ENCODE results near the gene IL4I1.

IL4I1 gene

DNA sequence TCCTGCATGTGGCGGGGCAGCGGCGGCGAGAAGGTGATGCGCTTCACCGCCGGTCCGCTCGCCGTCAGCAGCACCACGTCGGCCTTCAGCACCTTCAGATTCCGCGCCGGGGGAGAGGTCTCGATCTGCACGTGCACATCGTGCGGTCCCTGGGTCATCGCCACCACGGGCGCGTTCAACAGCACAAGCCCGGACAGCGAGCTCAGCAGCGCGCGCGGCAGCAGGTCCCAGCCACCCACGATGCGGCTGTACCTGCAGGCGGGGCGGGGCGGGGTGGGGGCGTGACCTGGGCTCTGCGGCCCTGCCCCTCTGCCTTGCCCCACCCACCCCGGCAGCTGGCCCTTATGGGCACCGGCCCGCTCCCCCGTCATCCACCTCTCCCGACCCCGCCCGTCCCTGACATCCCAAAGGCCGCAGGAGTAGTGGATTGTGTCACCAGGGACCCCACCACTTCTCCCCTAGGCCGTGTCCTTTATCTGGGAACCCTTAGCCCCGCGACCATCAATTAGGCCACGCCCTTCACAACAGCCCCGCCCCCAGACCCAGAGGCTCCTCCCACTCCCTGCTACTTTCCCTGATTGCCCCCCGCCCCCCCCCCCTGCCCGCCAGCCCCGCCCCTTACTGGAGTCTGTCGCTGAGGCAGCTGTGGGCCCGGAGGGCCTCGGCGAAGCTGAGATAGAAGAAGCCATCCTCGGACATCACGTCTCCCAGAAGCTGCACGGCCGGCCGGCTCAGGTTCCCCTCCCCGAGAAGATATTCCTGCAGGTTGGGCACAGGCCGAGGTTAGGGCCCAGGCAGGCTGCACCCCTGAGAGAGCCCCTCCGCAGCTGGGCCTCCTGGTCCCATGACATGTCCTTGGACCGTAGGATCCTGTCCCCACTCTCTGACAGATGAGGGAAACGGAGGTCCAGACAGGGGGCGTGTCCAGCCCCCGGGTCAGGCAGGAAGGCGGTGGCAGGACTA, 6.1 kb downstream of the IL4I1 start:
- Histone ChIP-seq H3K9ac (ENCODE audit: low read depth, low read length) (peak overlapping the region; percentile 40; the same call in 1 of the 2 replicates), H3K4me3 (ENCODE audit: low read length) (peak overlapping the region; percentile 51), H3K4me1 (ENCODE audit: insufficient read depth, low read length) (peaks cover 7% of the 10 kb centered on the region; the same call in 1 of the 2 replicates), H3K36me3 (ENCODE audit: insufficient read depth, low read length) (peaks cover 6% of the 10 kb centered on the region), H3K27ac (ENCODE audit: low read depth, low read length) (peak overlapping the region; percentile 70; the same call in 1 of the 2 replicates), H3K27me3 (ENCODE audit: insufficient read depth, low read length) (peaks cover 11% of the 10 kb centered on the region), H3K9me3 (ENCODE audit: insufficient read depth, low read depth, low read length) (no peaks in the 10 kb centered on the region)
- WGBS: 16% methylated on average over 68 of the region's 69 CpGs

DNA sequence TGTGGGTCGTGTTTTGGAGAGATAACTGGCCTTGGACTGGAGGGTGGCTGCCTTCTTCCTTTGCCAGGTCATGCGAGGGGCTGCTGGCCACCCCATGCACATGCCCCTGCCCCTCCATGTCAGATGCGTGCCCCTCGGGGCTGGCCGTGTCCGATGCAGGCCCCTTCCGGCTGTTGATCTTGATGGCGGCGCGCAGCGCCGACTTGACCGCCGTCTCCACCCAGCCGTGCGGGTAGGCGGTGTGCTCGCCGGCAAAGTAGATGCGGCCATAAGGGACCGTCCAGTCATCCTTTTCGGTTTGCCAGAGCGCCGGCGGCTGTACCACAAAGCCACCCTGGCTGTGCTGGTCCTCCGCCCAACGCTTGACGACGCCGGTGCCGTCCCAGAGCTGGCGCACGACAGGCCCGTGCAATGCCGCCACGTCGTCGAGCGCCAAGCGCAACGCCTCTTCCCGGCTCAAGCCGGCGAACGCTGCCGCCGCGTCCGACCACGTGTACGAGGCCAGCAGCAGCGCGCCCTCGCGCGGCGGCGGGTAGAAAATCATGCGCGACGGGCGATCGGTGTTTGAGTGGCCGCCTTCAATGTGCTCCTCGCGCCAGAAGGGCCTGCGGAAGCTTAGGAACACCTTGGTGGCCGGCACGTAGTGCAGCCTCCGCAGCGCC, 6.9 kb downstream of the IL4I1 start:
- Histone ChIP-seq H3K4me3 (ENCODE audit: low read length) (peak overlapping the region; percentile 51), H3K36me3 (ENCODE audit: insufficient read depth, low read length) (peaks cover 12% of the 10 kb centered on the region), H3K27me3 (ENCODE audit: insufficient read depth, low read length) (peaks cover 11% of the 10 kb centered on the region), H3K27ac (ENCODE audit: low read depth, low read length) (peak overlapping the region; percentile 70; the same call in 1 of the 2 replicates), H3K9me3 (ENCODE audit: insufficient read depth, low read depth, low read length) (no peaks in the 10 kb centered on the region), H3K9ac (ENCODE audit: low read depth, low read length) (peak overlapping the region; percentile 40; the same call in 1 of the 2 replicates), H3K4me1 (ENCODE audit: insufficient read depth, low read length) (peaks cover 7% of the 10 kb centered on the region; the same call in 1 of the 2 replicates)
- 48% methylated on average over 71 of the region's 71 CpGs for WGBS

GRCh38 chr19:49889038-49889686, 7.5 kb downstream of the IL4I1 start:
- H3K4me3 ChIP-seq (ENCODE audit: low read length): no peak overlapping the region
- H3K4me1 ChIP-seq (ENCODE audit: insufficient read depth, low read length): peaks cover 7% of the 10 kb centered on the region; the same call in 1 of the 2 replicates

GRCh38 chr19:49888510-49888824, 8.2 kb downstream of the IL4I1 start:
- 96% methylated on average over 18 of the region's 18 CpGs for WGBS
- H3K27me3 ChIP-seq (ENCODE audit: insufficient read depth, low read length): peaks cover 11% of the 10 kb centered on the region
- peaks cover 25% of the 10 kb centered on the region for H3K36me3 ChIP-seq (ENCODE audit: insufficient read depth, low read length)
- H3K9me3 ChIP-seq (ENCODE audit: insufficient read depth, low read depth, low read length): no peaks in the 10 kb centered on the region
- H3K9ac ChIP-seq (ENCODE audit: low read depth, low read length): no peak overlapping the region
- no peak overlapping the region for H3K27ac ChIP-seq (ENCODE audit: low read depth, low read length)
- H3K4me1 ChIP-seq (ENCODE audit: insufficient read depth, low read length): peaks cover 7% of the 10 kb centered on the region; the same call in 1 of the 2 replicates
- H3K4me3 ChIP-seq (ENCODE audit: low read length): no peak overlapping the region

More at GRCh38 chr19:49889038-49889686, 7.5 kb downstream of the IL4I1 start:
- peaks cover 18% of the 10 kb centered on the region for H3K36me3 ChIP-seq (ENCODE audit: insufficient read depth, low read length)
- WGBS: 95% methylated on average over 23 of the region's 23 CpGs
- peaks cover 11% of the 10 kb centered on the region for H3K27me3 ChIP-seq (ENCODE audit: insufficient read depth, low read length)
- no peak overlapping the region for H3K9ac ChIP-seq (ENCODE audit: low read depth, low read length)
- no peak overlapping the region for H3K27ac ChIP-seq (ENCODE audit: low read depth, low read length)
- H3K9me3 ChIP-seq (ENCODE audit: insufficient read depth, low read depth, low read length): no peaks in the 10 kb centered on the region

GRCh38 chr19:49887665-49888509, 8.8 kb downstream of the IL4I1 start:
- Histone ChIP-seq H3K4me3 (ENCODE audit: low read length) (no peak overlapping the region), H3K27ac (ENCODE audit: low read depth, low read length) (no peak overlapping the region), H3K9me3 (ENCODE audit: insufficient read depth, low read depth, low read length) (no peaks in the 10 kb centered on the region), H3K27me3 (ENCODE audit: insufficient read depth, low read length) (peaks cover 11% of the 10 kb centered on the region), H3K36me3 (ENCODE audit: insufficient read depth, low read length) (peaks cover 31% of the 10 kb centered on the region), H3K4me1 (ENCODE audit: insufficient read depth, low read length) (peaks cover 7% of the 10 kb centered on the region; the same call in 1 of the 2 replicates), H3K9ac (ENCODE audit: low read depth, low read length) (no peak overlapping the region)
- WGBS: 94% methylated on average over 52 of the region's 54 CpGs

GRCh38 chr19:49887037-49887664, 9.5 kb downstream of the IL4I1 start:
- H3K27ac ChIP-seq (ENCODE audit: low read depth, low read length): no peak overlapping the region
- H3K4me1 ChIP-seq (ENCODE audit: insufficient read depth, low read length): peaks cover 7% of the 10 kb centered on the region; the same call in 1 of the 2 replicates
- peaks cover 11% of the 10 kb centered on the region for H3K27me3 ChIP-seq (ENCODE audit: insufficient read depth, low read length)
- H3K36me3 ChIP-seq (ENCODE audit: insufficient read depth, low read length): peaks cover 39% of the 10 kb centered on the region
- H3K9me3 ChIP-seq (ENCODE audit: insufficient read depth, low read depth, low read length): no peaks in the 10 kb centered on the region
- 93% methylated on average over 23 of the region's 23 CpGs for WGBS
- H3K4me3 ChIP-seq (ENCODE audit: low read length): no peak overlapping the region
- no peak overlapping the region for H3K9ac ChIP-seq (ENCODE audit: low read depth, low read length)

- H3K27ac ChIP-seq (ENCODE audit: low read depth, low read length): no peak overlapping the region
- 90% methylated on average over 3 of the region's 3 CpGs for WGBS
- H3K36me3 ChIP-seq (ENCODE audit: insufficient read depth, low read length): peaks cover 61% of the 10 kb centered on the region
- no peak overlapping the region for H3K9ac ChIP-seq (ENCODE audit: low read depth, low read length)
- H3K27me3 ChIP-seq (ENCODE audit: insufficient read depth, low read length): peaks cover 9% of the 10 kb centered on the region
- H3K9me3 ChIP-seq (ENCODE audit: insufficient read depth, low read depth, low read length): no peaks in the 10 kb centered on the region
- no peaks in the 10 kb centered on the region for H3K4me1 ChIP-seq (ENCODE audit: insufficient read depth, low read length)
- H3K4me3 ChIP-seq (ENCODE audit: low read length): no peak overlapping the region
Observed at GRCh38 chr19:49884760-49885159, 11.9 kb downstream of the IL4I1 start.

- Histone ChIP-seq H3K9ac (ENCODE audit: low read depth, low read length) (no peak overlapping the region), H3K4me1 (ENCODE audit: insufficient read depth, low read length) (no peaks in the 10 kb centered on the region), H3K4me3 (ENCODE audit: low read length) (no peak overlapping the region), H3K36me3 (ENCODE audit: insufficient read depth, low read length) (peaks cover 67% of the 10 kb centered on the region), H3K27ac (ENCODE audit: low read depth, low read length) (no peak overlapping the region), H3K27me3 (ENCODE audit: insufficient read depth, low read length) (peaks cover 2% of the 10 kb centered on the region), H3K9me3 (ENCODE audit: insufficient read depth, low read depth, low read length) (no peaks in the 10 kb centered on the region)
- 96% methylated on average over 18 of the region's 18 CpGs for WGBS
Observed at GRCh38 chr19:49884109-49884508, 12.6 kb downstream of the IL4I1 start.

GRCh38 chr19:49883094-49883493, 13.6 kb downstream of the IL4I1 start:
- Histone ChIP-seq H3K36me3 (ENCODE audit: insufficient read depth, low read length) (peaks cover 72% of the 10 kb centered on the region), H3K4me3 (ENCODE audit: low read length) (no peak overlapping the region), H3K27me3 (ENCODE audit: insufficient read depth, low read length) (no peaks in the 10 kb centered on the region), H3K4me1 (ENCODE audit: insufficient read depth, low read length) (peaks cover 5% of the 10 kb centered on the region), H3K9ac (ENCODE audit: low read depth, low read length) (no peak overlapping the region), H3K9me3 (ENCODE audit: insufficient read depth, low read depth, low read length) (no peaks in the 10 kb centered on the region), H3K27ac (ENCODE audit: low read depth, low read length) (no peak overlapping the region)
- WGBS: 93% methylated on average over 5 of the region's 5 CpGs

DNA sequence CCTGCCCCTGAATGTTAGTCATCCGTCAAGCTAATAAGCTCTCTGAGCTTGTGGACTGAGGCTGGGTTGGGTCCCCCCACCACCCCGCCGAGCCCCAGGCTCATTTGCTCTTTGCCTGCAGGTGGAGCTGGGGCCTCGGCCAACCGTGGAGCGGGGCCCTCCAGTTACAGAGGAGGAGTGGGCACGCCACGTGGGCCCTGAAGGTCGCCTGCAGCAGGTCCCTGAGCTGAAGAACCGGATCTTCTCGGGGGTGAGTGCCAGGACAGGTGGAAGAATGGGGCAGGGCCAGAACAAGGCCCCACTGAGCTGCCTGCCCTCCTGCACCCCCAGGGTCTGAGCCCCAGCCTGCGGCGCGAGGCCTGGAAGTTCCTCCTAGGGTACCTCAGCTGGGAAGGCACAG, 14.0 kb downstream of the IL4I1 start:
- Histone ChIP-seq H3K9me3 (ENCODE audit: insufficient read depth, low read depth, low read length) (no peaks in the 10 kb centered on the region), H3K9ac (ENCODE audit: low read depth, low read length) (no peak overlapping the region), H3K27ac (ENCODE audit: low read depth, low read length) (no peak overlapping the region), H3K36me3 (ENCODE audit: insufficient read depth, low read length) (peaks cover 72% of the 10 kb centered on the region), H3K4me3 (ENCODE audit: low read length) (no peak overlapping the region), H3K4me1 (ENCODE audit: insufficient read depth, low read length) (peaks cover 5% of the 10 kb centered on the region), H3K27me3 (ENCODE audit: insufficient read depth, low read length) (no peaks in the 10 kb centered on the region)
- WGBS: 97% methylated on average over 14 of the region's 14 CpGs
